Loucy (cell line): ENCODE data around the gene CLEC2D.

ENCODE experiments used
- H2AFZ ChIP-seq: fragments of 200-600 bp; sonication (generic); 2 replicates; pipeline ENCODE4 v1.6.0; 2016; ENCODE audit warnings: antibody characterized with exemption, mild to moderate bottlenecking, low read length, moderate library complexity
- H3F3A ChIP-seq: fragments of 200-600 bp; 2 replicates; pipeline ENCODE4 v1.6.0; 2016; ENCODE audit warnings: antibody characterized with exemption, low read depth, mild to moderate bottlenecking
- H3K27me3 ChIP-seq: fragments of 200-600 bp; sonication (generic); 2 replicates; pipeline ENCODE4 v1.6.1; 2014; ENCODE audit warnings: low read length, mild to moderate bottlenecking; ENCODE audit not compliant: insufficient read depth, poor library complexity, severe bottlenecking
- H3K36me3 ChIP-seq: fragments of 200-600 bp; sonication (generic); 2 replicates; pipeline ENCODE4 v1.6.1; 2016; ENCODE audit warnings: low read length; ENCODE audit not compliant: insufficient read depth
- H3K4me1 ChIP-seq: fragments of 200-600 bp; sonication (generic); 2 replicates; pipeline ENCODE4 v1.5.1; 2014; ENCODE audit warnings: low read length, mild to moderate bottlenecking; ENCODE audit not compliant: insufficient read depth, poor library complexity, severe bottlenecking
- H3K4me2 ChIP-seq: fragments of 200-600 bp; sonication (generic); 2 replicates; pipeline ENCODE4 v1.6.0; 2014; ENCODE audit warnings: antibody characterized with exemption, low read length, low read depth, mild to moderate bottlenecking; ENCODE audit not compliant: poor library complexity, severe bottlenecking
- H3K4me3 ChIP-seq: fragments of 200-600 bp; sonication (generic); 2 replicates; pipeline ENCODE4 v1.5.1; 2014; ENCODE audit warnings: low read length, mild to moderate bottlenecking, mixed read lengths; ENCODE audit not compliant: poor library complexity, severe bottlenecking
- H3K79me2 ChIP-seq: fragments of 200-600 bp; sonication (generic); 2 replicates; pipeline ENCODE4 v1.6.1; 2014; ENCODE audit warnings: low read length; ENCODE audit not compliant: insufficient read depth
- H3K9ac ChIP-seq: fragments of 200-600 bp; sonication (generic); 2 replicates; pipeline ENCODE4 v1.6.0; 2014; ENCODE audit warnings: mild to moderate bottlenecking, low read depth, low read length, moderate library complexity; ENCODE audit not compliant: poor library complexity, severe bottlenecking
- H3K9me2 ChIP-seq: fragments of 200-600 bp; sonication (generic); replicated peaks from 2 replicates; pipeline ENCODE4 v1.6.1; 2016; ENCODE audit warnings: low read depth, low read length, mixed read lengths
- H3K9me3 ChIP-seq: fragments of 200-600 bp; sonication (generic); 2 replicates; pipeline ENCODE4 v1.6.1; 2014; ENCODE audit warnings: mild to moderate bottlenecking, antibody characterized with exemption, low read length, low read depth; ENCODE audit not compliant: insufficient read depth
- H4K20me1 ChIP-seq: fragments of 200-600 bp; sonication (generic); 2 replicates; pipeline ENCODE4 v1.6.0; 2014; ENCODE audit warnings: antibody characterized with exemption, low read length, mild to moderate bottlenecking; ENCODE audit not compliant: insufficient read depth, poor library complexity, severe bottlenecking
- EZH2phosphoT487 ChIP-seq: fragments of 200-600 bp; IDR thresholded peaks from 2 replicates; pipeline ENCODE4 v1.6.1; 2018; ENCODE audit warnings: antibody characterized with exemption, mild to moderate bottlenecking, moderate library complexity, borderline replicate concordance
- TF ChIP-seq, protein P1 (sequence below): fragments of 200-600 bp; sonication (generic); conservative IDR thresholded peaks from 2 replicates; pipeline ENCODE4 v1.5.1; 2014; ENCODE audit warnings: mild to moderate bottlenecking, antibody characterized with exemption, low read length

CLEC2D gene

GRCh38 chr12:9662488-9662887 is 7.0 kb upstream of the CLEC2D start:
- H4K20me1 ChIP-seq = no peaks in the 10 kb centered on the region
- no peaks in the 10 kb centered on the region for H3K9me2 ChIP-seq
- TF ChIP-seq, protein P1, sequence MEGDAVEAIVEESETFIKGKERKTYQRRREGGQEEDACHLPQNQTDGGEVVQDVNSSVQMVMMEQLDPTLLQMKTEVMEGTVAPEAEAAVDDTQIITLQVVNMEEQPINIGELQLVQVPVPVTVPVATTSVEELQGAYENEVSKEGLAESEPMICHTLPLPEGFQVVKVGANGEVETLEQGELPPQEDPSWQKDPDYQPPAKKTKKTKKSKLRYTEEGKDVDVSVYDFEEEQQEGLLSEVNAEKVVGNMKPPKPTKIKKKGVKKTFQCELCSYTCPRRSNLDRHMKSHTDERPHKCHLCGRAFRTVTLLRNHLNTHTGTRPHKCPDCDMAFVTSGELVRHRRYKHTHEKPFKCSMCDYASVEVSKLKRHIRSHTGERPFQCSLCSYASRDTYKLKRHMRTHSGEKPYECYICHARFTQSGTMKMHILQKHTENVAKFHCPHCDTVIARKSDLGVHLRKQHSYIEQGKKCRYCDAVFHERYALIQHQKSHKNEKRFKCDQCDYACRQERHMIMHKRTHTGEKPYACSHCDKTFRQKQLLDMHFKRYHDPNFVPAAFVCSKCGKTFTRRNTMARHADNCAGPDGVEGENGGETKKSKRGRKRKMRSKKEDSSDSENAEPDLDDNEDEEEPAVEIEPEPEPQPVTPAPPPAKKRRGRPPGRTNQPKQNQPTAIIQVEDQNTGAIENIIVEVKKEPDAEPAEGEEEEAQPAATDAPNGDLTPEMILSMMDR = no peak
- TF ChIP-seq EZH2phosphoT487 = no peak
- no peak overlapping the region for H2AFZ ChIP-seq
- no peak overlapping the region for H3K9ac ChIP-seq
- no peak overlapping the region for H3K4me2 ChIP-seq
- H3K4me3 ChIP-seq = no peak overlapping the region
- H3K36me3 ChIP-seq = peaks cover 16% of the 10 kb centered on the region; the same call in 1 of the 2 replicates
- H3K9me3 ChIP-seq = peaks cover 7% of the 10 kb centered on the region; the same call in 1 of the 2 replicates
- H3F3A ChIP-seq = no peaks in the 10 kb centered on the region
- H3K79me2 ChIP-seq = no peaks in the 10 kb centered on the region
- no peaks in the 10 kb centered on the region for H3K27me3 ChIP-seq
- H3K4me1 ChIP-seq = peaks cover 12% of the 10 kb centered on the region

DNA sequence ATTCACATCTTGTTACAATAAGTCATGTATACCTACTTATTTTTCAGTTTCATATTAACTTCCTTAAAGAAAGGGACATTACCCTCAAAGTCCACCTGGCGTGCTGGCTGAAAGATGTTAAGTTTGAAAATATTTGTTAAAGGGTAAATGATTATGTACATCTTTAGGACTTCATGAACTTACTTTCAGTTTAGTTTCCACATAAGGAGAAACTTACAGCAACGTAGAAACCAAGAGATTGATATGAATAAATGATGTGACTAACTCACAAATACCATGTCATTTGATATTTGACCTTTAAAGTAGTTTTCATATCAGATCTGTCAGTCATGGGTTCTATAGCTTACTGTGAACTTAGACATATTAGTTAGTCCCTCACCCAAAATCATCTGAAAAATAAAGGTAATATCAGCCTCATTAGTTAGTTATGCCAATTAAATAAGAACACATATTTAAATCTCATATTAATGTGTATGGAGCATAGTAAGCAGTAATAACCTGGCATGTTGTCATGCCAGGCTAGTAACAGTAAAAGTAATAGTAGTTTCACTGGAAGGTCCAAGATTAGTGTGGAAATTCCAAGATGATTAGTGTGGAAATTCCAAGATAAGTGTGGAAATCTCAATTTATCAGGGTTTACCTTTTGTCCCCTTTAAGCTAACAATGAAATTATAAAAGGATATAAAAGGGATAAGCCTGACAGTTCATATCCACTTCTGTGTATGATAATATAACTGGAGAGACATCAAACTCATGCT is 1.9 kb upstream of the CLEC2D start:
- Histone ChIP-seq H3K36me3 (no peaks in the 10 kb centered on the region), H3K9ac (no peak overlapping the region), H3K9me3 (no peaks in the 10 kb centered on the region), H3K79me2 (no peaks in the 10 kb centered on the region), H3K27me3 (no peaks in the 10 kb centered on the region), H3K9me2 (no peaks in the 10 kb centered on the region), H3K4me2 (no peak overlapping the region), H3F3A (no peaks in the 10 kb centered on the region), H4K20me1 (no peaks in the 10 kb centered on the region), H3K4me1 (peaks cover 7% of the 10 kb centered on the region), H2AFZ (no peak overlapping the region), H3K4me3 (no peak overlapping the region)
- TF ChIP-seq, protein P1 = no peak
- no peak for TF ChIP-seq EZH2phosphoT487

- H3K79me2 ChIP-seq = no peaks in the 10 kb centered on the region
These were observed 1.1 kb upstream of the CLEC2D start for GRCh38 chr12:9668161-9669018.

More at GRCh38 chr12:9668161-9669018, 1.1 kb upstream of the CLEC2D start:
- H3K27me3 ChIP-seq = no peaks in the 10 kb centered on the region
- H2AFZ ChIP-seq = no peak overlapping the region
- no peak overlapping the region for H3K9ac ChIP-seq
- H3K4me1 ChIP-seq = peaks cover 3% of the 10 kb centered on the region
- H3K36me3 ChIP-seq = no peaks in the 10 kb centered on the region
- no peak overlapping the region for H3K4me2 ChIP-seq
- H3F3A ChIP-seq = no peaks in the 10 kb centered on the region
- H3K9me2 ChIP-seq = no peaks in the 10 kb centered on the region
- no peaks in the 10 kb centered on the region for H4K20me1 ChIP-seq
- TF ChIP-seq EZH2phosphoT487 = no peak
- TF ChIP-seq, protein P1 = no peak
- no peaks in the 10 kb centered on the region for H3K9me3 ChIP-seq
- H3K4me3 ChIP-seq = no peak overlapping the region
